Stimulated activated CD4-positive, alpha-beta T cell treated with anti-CD3 and anti-CD28 coated beads, Interleukin-1b, Interleukin-23, amount 100 ng/mL, for 48 hours (primary cell): ENCODE results near the gene TTLL3.
"Not testable (repeated sequence)": the region's sequence is repeated elsewhere in the genome, so short reads cannot be mapped to it uniquely, and the experiment has no call there.

Source experiments
- DNase-seq: peaks from one replicate; pipeline ENCODE4 v3.0.0-alpha.2; 2020

The TTLL3 gene

GRCh38 chr3:9875448-9875847 is 65.4 kb downstream of the TTLL3 start:
- DNase-seq = no peak

- DNase-seq = not testable (repeated sequence)
Observed at GRCh38 chr3:9876255-9876654, 66.2 kb downstream of the TTLL3 start.

- no peak for DNase-seq
Observed at GRCh38 chr3:9876991-9877390, 66.9 kb downstream of the TTLL3 start.

GRCh38 chr3:9878700-9879099 is 68.6 kb downstream of the TTLL3 start:
- DNase-seq = no peak

- no peak for DNase-seq
Observed at GRCh38 chr3:9879830-9880549, 69.9 kb downstream of the TTLL3 start, which contains the start of gene CIDEC. TSS of gene CIDEC (minus strand) at chr3:9880253. CDS start at chr3:9878486, 1,767 bp downstream.

GRCh38 chr3:9881441-9881840 is 71.4 kb downstream of the TTLL3 start:
- DNase-seq = no peak

- no peak for DNase-seq
Observed at GRCh38 chr3:9883706-9884554, 73.9 kb downstream of the TTLL3 start.

- DNase-seq = no peak
Observed at GRCh38 chr3:9884555-9885165, 74.6 kb downstream of the TTLL3 start.
